ENCODE data around the gene PLXNA1.

Gene PLXNA1

DNA sequence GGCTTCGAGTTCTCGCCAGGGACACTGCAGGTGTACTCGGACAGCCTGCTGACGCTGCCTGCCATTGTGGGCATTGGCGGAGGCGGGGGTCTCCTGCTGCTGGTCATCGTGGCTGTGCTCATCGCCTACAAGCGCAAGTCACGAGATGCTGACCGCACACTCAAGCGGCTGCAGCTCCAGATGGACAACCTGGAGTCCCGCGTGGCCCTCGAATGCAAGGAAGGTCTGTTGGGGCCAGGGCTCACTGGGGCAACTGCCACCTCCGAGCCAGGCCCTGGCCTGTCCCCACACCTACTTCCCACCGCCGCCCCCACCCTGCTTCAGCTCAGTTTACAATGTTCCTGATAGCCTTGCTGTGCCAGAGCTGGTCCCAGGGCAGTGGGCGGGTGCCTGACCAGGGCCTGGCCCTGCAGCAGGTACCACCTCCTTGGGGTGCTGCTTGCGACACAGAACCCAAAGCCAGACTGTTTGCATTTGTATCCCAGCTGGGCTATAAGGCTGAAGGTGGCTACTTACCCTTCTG lies 35.5 kb downstream of the PLXNA1 start:
- DNase-seq (ENCODE audit: low read depth, low spot score): no peak

GRCh38 chr3:127019449-127019848 lies 36.5 kb downstream of the PLXNA1 start:
- DNase-seq (ENCODE audit: low read depth, low spot score): no peak

GRCh38 chr3:127020543-127020942 lies 37.6 kb downstream of the PLXNA1 start:
- no peak for DNase-seq (ENCODE audit: low read depth, low spot score)

DNA sequence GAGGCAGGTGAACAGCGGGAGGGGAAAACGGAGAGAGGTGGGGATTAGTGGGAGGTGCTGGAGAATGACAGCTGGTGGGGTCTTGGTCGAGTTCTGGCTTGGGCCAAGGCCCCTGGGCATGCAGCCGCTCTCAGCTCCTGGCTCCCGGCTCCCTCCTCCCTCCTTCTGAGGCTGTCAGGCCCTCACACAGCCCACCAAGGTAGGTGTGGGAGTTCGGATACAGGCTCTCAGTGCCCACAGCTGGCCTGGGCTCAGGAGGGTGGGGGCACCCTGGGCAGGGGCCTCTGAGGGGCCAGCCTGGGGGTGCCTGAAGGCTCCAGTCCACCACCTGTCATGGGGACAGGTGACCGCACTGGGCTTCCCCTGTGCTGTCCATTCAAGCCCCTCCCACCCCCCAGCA lies 39.9 kb downstream of the PLXNA1 start:
- no peak for DNase-seq (ENCODE audit: low read depth, low spot score)

GRCh38 chr3:127025456-127025855 lies 42.5 kb downstream of the PLXNA1 start:
- DNase-seq (ENCODE audit: low read depth, low spot score): no peak

DNA sequence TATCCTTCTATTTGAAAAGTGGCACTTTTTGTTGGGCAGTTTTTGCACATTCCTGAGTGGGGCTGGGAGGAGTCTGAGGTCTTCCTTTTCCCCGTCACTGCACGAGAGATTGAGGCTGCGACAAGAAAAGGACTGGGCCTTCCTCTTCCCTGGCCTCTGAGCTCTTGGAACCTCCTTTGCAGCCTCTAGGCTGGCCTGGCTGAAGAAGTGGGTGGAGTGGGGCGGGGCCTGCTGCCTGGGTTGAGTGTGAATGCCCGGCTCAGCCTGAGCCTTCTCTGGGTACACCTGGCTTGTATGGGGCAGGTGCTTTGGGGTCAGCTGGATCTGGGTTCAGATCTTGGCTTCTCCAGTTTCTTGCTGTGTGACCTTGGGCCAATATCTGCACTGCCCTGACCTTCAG lies 43.1 kb downstream of the PLXNA1 start:
- DNase-seq (ENCODE audit: low read depth, low spot score): no peak

- DNase-seq (ENCODE audit: low read depth, low spot score): no peak
Measured at GRCh38 chr3:127026661-127027060, 43.7 kb downstream of the PLXNA1 start.

GRCh38 chr3:127027061-127027735 lies 44.3 kb downstream of the PLXNA1 start:
- no peak for DNase-seq (ENCODE audit: low read depth, low spot score)

DNA sequence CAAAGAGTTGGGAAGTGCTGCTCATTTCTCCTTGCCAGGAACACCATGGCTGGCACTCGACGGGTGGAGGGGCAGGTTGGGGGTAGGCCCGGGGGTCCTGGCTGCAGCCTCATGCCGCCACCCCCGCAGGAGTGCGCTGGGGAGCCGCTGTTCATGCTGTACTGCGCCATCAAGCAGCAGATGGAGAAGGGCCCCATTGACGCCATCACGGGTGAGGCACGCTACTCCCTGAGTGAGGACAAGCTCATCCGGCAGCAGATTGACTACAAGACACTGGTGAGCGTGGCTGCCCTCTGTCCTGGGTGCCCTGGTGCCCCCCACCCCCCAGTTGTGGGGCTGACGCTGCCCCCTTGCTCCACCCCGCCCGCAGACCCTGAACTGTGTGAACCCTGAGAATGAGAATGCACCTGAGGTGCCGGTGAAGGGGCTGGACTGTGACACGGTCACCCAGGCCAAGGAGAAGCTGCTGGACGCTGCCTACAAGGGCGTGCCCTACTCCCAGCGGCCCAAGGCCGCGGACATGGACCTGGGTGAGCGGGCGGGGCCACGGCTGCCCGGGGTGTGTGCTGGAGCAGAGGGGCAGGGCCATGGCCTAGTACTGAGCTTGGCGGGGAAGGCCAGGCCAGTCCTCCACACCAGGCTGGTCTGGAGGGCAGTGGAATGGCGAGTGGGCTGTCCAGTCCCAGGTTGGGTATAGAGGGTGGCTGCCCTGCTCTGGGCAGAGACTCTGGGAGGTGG lies 45.1 kb downstream of the PLXNA1 start:
- no peak for DNase-seq (ENCODE audit: low read depth, low spot score)

- no peak for DNase-seq (ENCODE audit: low read depth, low spot score)
Measured at GRCh38 chr3:127028781-127029657, 46.1 kb downstream of the PLXNA1 start.

- no peak for DNase-seq (ENCODE audit: low read depth, low spot score)
Measured at GRCh38 chr3:127029658-127030507, 47.0 kb downstream of the PLXNA1 start.

DNA sequence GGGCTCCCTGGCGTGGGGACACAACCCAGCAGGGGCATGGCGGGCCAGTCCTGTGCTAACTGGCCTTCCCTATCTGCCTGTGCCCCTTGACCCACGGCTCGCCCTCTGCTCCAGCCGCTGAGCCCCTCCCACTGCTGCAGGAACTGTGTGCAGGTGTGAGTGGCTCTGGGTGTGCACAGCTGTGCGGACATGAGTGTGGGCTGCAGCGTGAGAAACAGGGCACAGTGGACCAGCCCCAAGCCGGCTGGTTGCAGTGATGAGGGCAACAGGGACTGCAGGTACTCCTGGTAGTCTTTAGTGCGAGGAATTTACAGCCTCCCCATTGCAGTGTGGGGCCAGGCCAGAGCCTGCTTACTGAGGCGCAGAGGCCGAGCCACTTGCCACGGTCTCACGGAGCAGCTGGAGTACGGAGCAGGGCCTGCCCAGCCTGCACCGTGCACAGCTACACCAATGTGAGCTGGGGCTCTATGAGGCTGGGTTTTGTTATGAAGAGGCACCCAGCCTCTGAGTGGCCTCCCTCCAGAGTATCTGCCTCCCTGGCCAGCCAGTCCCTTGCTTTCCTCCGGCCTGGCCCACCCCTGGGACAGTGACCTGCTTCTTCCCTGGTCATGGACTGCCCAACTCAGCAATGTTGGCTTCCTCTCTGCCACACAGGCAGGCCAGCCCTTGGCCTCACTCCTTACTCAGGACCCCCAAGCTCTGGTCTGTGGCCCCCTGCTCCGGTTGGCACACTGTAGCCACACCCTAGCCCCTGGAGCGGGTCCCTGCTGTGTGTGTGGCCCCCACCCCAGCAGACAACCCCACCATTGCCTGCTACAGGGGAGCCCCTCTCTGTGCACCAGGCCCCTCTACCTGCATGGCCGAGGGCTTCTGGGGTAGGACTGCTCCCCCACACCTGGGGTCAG lies 47.8 kb downstream of the PLXNA1 start:
- no peak for DNase-seq (ENCODE audit: low read depth, low spot score)

GRCh38 chr3:127031413-127031810 lies 48.5 kb downstream of the PLXNA1 start:
- no peak for DNase-seq (ENCODE audit: low read depth, low spot score)

- DNase-seq (ENCODE audit: low read depth, low spot score): no peak
Measured at GRCh38 chr3:127031845-127032244, 48.9 kb downstream of the PLXNA1 start.

DNA sequence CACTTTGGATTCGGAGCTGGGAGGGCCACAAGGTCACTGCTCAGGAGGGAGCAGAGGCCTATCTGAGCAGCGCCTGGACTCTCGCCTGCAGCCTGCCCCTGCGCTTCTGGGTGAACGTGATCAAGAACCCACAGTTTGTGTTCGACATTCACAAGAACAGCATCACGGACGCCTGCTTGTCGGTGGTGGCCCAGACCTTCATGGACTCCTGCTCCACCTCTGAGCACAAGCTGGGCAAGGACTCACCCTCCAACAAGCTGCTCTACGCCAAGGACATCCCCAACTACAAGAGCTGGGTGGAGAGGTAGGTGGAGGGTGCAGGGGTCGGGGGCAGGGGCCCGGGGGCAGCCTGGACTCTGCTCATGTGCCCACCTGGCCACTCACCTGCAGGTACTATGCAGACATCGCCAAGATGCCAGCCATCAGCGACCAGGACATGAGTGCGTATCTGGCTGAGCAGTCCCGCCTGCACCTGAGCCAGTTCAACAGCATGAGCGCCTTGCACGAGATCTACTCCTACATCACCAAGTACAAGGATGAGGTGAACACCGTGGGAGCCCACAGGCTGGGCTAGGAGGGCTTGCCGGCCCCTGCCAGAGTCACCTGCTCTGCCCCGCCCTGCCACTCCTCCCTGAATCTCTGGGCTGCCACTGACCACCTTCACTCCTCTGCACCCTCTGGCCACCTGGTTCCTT lies 49.5 kb downstream of the PLXNA1 start:
- no peak for DNase-seq (ENCODE audit: low read depth, low spot score)
